ENCODE measurements around the gene PLK2. TPM values are rescaled to one million over a fixed set of nuclear protein-coding genes. Genes with fewer than 3 reads are reported as not detected.

Gene PLK2
- total RNA-seq, 1 experiment from 2014 or later: 372 TPM

DNA sequence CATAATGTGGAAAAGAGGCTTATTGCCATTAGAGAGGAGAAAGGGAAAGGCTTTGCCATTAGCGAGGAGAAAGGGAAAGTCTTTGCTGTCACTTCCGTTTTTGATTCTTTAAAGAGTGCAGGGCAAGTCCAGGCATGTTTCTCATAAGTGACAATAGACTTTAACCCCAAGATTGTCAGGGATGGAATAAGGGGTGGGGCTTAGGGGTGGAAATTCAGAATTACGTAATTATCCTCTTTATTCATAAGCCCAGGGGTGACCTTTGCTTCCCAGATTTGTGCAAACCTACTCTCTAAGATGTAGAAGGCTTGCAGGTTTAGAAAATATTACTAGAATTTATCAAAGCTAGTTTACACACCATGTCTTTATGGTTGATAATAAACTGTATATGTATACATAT is 2.3 kb upstream of the PLK2 start:
- ATAC-seq (no peak), DNase-seq (no peak)
- no peak for TF ChIP-seq EZH2 (IDR thresholded peaks at IDR 0.05; ENCODE audit: low read length, unreplicated experiment)
- Histone ChIP-seq H3K4me1 (ENCODE audit: insufficient read depth, low read length) (peaks cover 20% of the 10 kb centered on the region), H3K79me2 (ENCODE audit: low read length) (peaks cover 27% of the 10 kb centered on the region), H3K9me2 (replicated peaks; ENCODE audit: low read length) (no peaks in the 10 kb centered on the region), H3K4me2 (ENCODE audit: low read length) (no peak overlapping the region), H3K27ac (ENCODE audit: low read length) (no peak overlapping the region), H3K36me3 (ENCODE audit: low read depth, low read length) (peaks cover 18% of the 10 kb centered on the region), H3K4me3 (ENCODE audit: low read length) (no peak overlapping the region), H3K9me3 (ENCODE audit: low read length) (no peaks in the 10 kb centered on the region), H3K9ac (ENCODE audit: low read length) (no peak overlapping the region), H3K27me3 (ENCODE audit: low read length) (no peaks in the 10 kb centered on the region), H4K20me1 (ENCODE audit: low read length) (peaks cover 26% of the 10 kb centered on the region), H3F3A (ENCODE audit: low read length, unreplicated experiment) (no peaks in the 10 kb centered on the region), H2AFZ (ENCODE audit: low read length) (no peak overlapping the region)
- CTCF ChIA-PET: no interaction called here
- POLR2A ChIA-PET (ENCODE audit: unreplicated experiment): no interaction called here
- BruUV-seq (replicated peaks): no TSS peak
- intact Hi-C loops (cut with micrococcal nuclease): loop anchor here (1.0 to 10.0 kb wide), 6 partner anchors 390 to 1557 kb away; partner anchors contain the start of gene SETD9

DNA sequence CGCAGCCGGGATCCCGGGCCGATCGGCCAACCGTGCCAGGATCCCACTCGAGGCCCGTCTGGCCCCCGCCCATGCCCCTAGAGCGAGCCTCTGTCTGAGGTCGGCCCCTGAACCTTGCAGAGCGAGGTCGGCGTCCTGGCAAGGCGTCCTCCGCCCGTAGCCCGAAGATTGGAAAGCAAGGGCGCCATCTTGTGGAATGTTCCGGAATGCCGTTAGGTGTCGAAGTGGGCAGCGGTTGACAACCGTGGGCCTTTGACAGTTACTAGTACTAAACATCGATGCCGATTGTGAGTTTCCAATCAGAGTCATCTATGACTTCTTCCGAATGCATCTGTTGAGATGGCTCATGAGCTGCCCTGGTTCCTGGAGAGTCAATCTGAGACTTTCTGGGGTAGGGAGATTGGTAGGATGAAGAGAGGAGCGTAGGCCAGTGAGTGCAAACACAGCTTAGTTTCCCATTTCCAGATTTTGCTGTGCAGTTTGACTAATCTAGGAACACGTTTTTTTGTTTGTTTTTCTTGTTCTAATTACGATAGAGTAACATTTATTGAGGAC is 923 bp upstream of the PLK2 start:
- Histone ChIP-seq H3K79me2 (ENCODE audit: low read length) (peaks cover 41% of the 10 kb centered on the region), H2AFZ (ENCODE audit: low read length) (peak overlapping the region; percentile 73), H3F3A (ENCODE audit: low read length, unreplicated experiment) (no peaks in the 10 kb centered on the region), H4K20me1 (ENCODE audit: low read length) (peaks cover 39% of the 10 kb centered on the region), H3K9me2 (replicated peaks; ENCODE audit: low read length) (no peaks in the 10 kb centered on the region), H3K4me2 (ENCODE audit: low read length) (peak overlapping the region; percentile 91), H3K27me3 (ENCODE audit: low read length) (no peaks in the 10 kb centered on the region), H3K4me3 (ENCODE audit: low read length) (peak overlapping the region; percentile 99), H3K9ac (ENCODE audit: low read length) (peak overlapping the region; percentile 95), H3K9me3 (ENCODE audit: low read length) (no peaks in the 10 kb centered on the region), H3K27ac (ENCODE audit: low read length) (peak overlapping the region; percentile 84), H3K4me1 (ENCODE audit: insufficient read depth, low read length) (peaks cover 32% of the 10 kb centered on the region), H3K36me3 (ENCODE audit: low read depth, low read length) (peaks cover 31% of the 10 kb centered on the region)
- peak; percentile 67 for ATAC-seq
- intact Hi-C loops (cut with micrococcal nuclease): loop anchor here (1.0 to 10.0 kb wide), 6 partner anchors 272 to 1556 kb away; partner anchors contain the start of gene SETD9
- ChIA-PET POLR2A (ENCODE audit: unreplicated experiment) (interaction anchor here (0.5 to 1.1 kb wide), 7 partner anchors 11 to 1232 kb away, joined by 3 to 4 read pairs (median 3); no protein-coding TSS in a partner anchor), CTCF (interaction anchor here (0.9 to 1.6 kb wide), 6 partner anchors 278 to 961 kb away, joined by 3 to 17 read pairs (median 6); no protein-coding TSS in a partner anchor)
- BruUV-seq (replicated peaks): no TSS peak
- peak; percentile 88 for DNase-seq
- TF ChIP-seq EZH2phosphoT487 (IDR thresholded peaks at IDR 0.05; ENCODE audit: borderline replicate concordance, low read length) (no peak), EZH2 (IDR thresholded peaks at IDR 0.05; ENCODE audit: low read length, unreplicated experiment) (no peak)
- TF ChIP-seq, protein P1, sequence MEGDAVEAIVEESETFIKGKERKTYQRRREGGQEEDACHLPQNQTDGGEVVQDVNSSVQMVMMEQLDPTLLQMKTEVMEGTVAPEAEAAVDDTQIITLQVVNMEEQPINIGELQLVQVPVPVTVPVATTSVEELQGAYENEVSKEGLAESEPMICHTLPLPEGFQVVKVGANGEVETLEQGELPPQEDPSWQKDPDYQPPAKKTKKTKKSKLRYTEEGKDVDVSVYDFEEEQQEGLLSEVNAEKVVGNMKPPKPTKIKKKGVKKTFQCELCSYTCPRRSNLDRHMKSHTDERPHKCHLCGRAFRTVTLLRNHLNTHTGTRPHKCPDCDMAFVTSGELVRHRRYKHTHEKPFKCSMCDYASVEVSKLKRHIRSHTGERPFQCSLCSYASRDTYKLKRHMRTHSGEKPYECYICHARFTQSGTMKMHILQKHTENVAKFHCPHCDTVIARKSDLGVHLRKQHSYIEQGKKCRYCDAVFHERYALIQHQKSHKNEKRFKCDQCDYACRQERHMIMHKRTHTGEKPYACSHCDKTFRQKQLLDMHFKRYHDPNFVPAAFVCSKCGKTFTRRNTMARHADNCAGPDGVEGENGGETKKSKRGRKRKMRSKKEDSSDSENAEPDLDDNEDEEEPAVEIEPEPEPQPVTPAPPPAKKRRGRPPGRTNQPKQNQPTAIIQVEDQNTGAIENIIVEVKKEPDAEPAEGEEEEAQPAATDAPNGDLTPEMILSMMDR (conservative IDR thresholded peaks at IDR 0.05; ENCODE audit: low read depth, low read length): peak; percentile 70

DNA sequence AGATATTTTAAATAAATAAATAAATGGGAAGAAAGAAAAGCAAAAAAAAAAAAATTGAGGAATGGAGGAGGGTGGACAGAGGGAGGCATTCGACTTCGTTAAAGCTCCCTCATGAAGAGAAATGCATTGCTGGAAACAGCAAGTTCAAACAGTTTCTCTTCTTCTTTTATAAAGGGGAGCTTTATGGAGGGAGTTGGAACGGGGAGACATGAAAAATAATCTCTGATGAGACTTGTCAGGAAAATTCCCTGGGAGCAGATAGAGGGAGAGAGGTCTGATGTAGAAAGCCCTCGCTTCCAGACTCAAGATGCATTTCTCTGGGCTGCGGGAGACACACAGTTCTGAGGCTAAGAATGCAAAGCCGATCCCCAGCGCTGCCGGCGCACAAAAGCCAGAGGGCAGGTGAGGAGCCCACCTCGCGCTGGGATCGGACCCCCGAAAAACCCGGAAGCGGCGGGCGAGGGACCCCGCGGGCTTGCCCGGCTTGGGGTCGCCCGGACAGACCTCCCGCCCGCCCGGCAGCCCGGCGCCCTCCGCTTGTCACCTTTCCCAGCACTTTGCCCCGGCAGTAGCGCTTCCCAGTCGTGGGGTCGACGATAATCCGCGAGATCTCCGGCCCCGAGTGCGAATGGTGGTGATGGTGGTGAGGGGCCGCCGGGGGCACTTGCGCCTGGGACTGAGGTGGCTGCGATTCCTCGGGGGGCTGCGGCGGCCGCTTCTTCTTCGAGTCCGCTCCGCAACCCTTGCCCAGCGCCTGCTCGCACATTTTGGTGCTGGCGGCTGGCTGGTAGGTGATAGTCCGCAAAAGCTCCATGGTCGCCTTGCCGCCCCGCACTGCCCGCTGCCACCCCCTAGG is 512 bp downstream of the PLK2 start:
- BruUV-seq (replicated peaks): TSS peak; percentile 35
- POLR2A ChIA-PET (ENCODE audit: unreplicated experiment): interaction anchor here (0.6 to 1.0 kb wide), 6 partner anchors 145 to 1121 kb away, joined by 3 to 5 read pairs (median 3); no protein-coding TSS in a partner anchor

More for the DNA sequence above, 512 bp downstream of the PLK2 start:
- H3F3A ChIP-seq (ENCODE audit: low read length, unreplicated experiment): no peaks in the 10 kb centered on the region
- no peaks in the 10 kb centered on the region for H3K9me3 ChIP-seq (ENCODE audit: low read length)
- peaks cover 46% of the 10 kb centered on the region for H3K36me3 ChIP-seq (ENCODE audit: low read depth, low read length)
- H3K9me2 ChIP-seq (replicated peaks; ENCODE audit: low read length): no peaks in the 10 kb centered on the region
- H2AFZ ChIP-seq (ENCODE audit: low read length): no peak overlapping the region
- CTCF ChIA-PET: interaction anchor here (0.9 kb wide), 1 partner anchor 680 kb away, joined by 4 read pairs; no protein-coding TSS in a partner anchor
- peak overlapping the region; percentile 91 for H3K4me2 ChIP-seq (ENCODE audit: low read length)
- H3K27ac ChIP-seq (ENCODE audit: low read length): peak overlapping the region; percentile 84
- H4K20me1 ChIP-seq (ENCODE audit: low read length): peaks cover 54% of the 10 kb centered on the region
- H3K4me3 ChIP-seq (ENCODE audit: low read length): peak overlapping the region; percentile 99
- H3K79me2 ChIP-seq (ENCODE audit: low read length): peaks cover 55% of the 10 kb centered on the region
- ATAC-seq (no peak), DNase-seq (no peak)
- H3K4me1 ChIP-seq (ENCODE audit: insufficient read depth, low read length): peaks cover 46% of the 10 kb centered on the region
- no peaks in the 10 kb centered on the region for H3K27me3 ChIP-seq (ENCODE audit: low read length)
- peak overlapping the region; percentile 95 for H3K9ac ChIP-seq (ENCODE audit: low read length)
- TF ChIP-seq EZH2phosphoT487 (IDR thresholded peaks at IDR 0.05; ENCODE audit: borderline replicate concordance, low read length) (no peak), EZH2 (IDR thresholded peaks at IDR 0.05; ENCODE audit: low read length, unreplicated experiment) (no peak)
- TF ChIP-seq, protein P1 (conservative IDR thresholded peaks at IDR 0.05; ENCODE audit: low read depth, low read length): no peak
- intact Hi-C loops (cut with micrococcal nuclease): loop anchor here (1.0 to 10.0 kb wide), 8 partner anchors 142 to 1555 kb away; partner anchors contain the start of gene SETD9
